Activated CD8-positive, alpha-beta memory T cell treated with anti-CD3 and anti-CD28 coated beads, Interleukin-2, amount 50 U/mL, for 1 hour (primary cell): ENCODE measurements around the gene CA4.
"Not testable (repeated sequence)": the region's sequence is repeated elsewhere in the genome, so short reads cannot be mapped to it uniquely, and the experiment has no call there.

ENCODE experiments used
- DNase-seq: peaks from one replicate; pipeline ENCODE4 v3.0.0-alpha.2; 2020; ENCODE audit errors: extremely low read depth

Gene CA4

GRCh38 chr17:60149691-60150582 lies at the start of gene CA4:
Gene CA4 (plus strand): TSS chr17:60149973. CDS start chr17:60150035, 62 bp downstream.
- DNase-seq, result no peak

GRCh38 chr17:60100577-60100976 lies 49.2 kb upstream of the CA4 start:
- not testable (repeated sequence) for DNase-seq

GRCh38 chr17:60102015-60102631 lies 47.6 kb upstream of the CA4 start:
- not testable (repeated sequence) for DNase-seq

GRCh38 chr17:60102632-60103096 lies 47.1 kb upstream of the CA4 start:
- no peak for DNase-seq

- no peak for DNase-seq
Observed at GRCh38 chr17:60103957-60104356, 45.8 kb upstream of the CA4 start.

GRCh38 chr17:60106340-60107059 lies 43.3 kb upstream of the CA4 start:
- no peak for DNase-seq

- no peak for DNase-seq
Observed at GRCh38 chr17:60107526-60108257, 42.1 kb upstream of the CA4 start.

- DNase-seq, result not testable (repeated sequence)
Observed at GRCh38 chr17:60108309-60108708, 41.5 kb upstream of the CA4 start.

- DNase-seq, result no peak
Observed at GRCh38 chr17:60108712-60109111, 41.1 kb upstream of the CA4 start.

- no peak for DNase-seq
Observed at GRCh38 chr17:60109161-60109560, 40.6 kb upstream of the CA4 start.

GRCh38 chr17:60110586-60110985 lies 39.2 kb upstream of the CA4 start:
- no peak for DNase-seq

GRCh38 chr17:60111661-60112060 lies 38.1 kb upstream of the CA4 start:
- DNase-seq, result not testable (repeated sequence)

GRCh38 chr17:60115364-60115763 lies 34.4 kb upstream of the CA4 start:
- not testable (repeated sequence) for DNase-seq

GRCh38 chr17:60116196-60116595 lies 33.6 kb upstream of the CA4 start:
- not testable (repeated sequence) for DNase-seq

- not testable (repeated sequence) for DNase-seq
Observed at GRCh38 chr17:60119162-60119561, 30.6 kb upstream of the CA4 start.

GRCh38 chr17:60119807-60120748 lies 29.7 kb upstream of the CA4 start:
- DNase-seq, result not testable (repeated sequence)

GRCh38 chr17:60127068-60128064 lies 22.4 kb upstream of the CA4 start:
- DNase-seq, result no peak

- no peak for DNase-seq
Observed at GRCh38 chr17:60128171-60128859, 21.5 kb upstream of the CA4 start.

GRCh38 chr17:60129164-60129563 lies 20.6 kb upstream of the CA4 start:
- no peak for DNase-seq
